ENCODE data around the gene ADAM17.

- TF ChIP-seq, protein P1, sequence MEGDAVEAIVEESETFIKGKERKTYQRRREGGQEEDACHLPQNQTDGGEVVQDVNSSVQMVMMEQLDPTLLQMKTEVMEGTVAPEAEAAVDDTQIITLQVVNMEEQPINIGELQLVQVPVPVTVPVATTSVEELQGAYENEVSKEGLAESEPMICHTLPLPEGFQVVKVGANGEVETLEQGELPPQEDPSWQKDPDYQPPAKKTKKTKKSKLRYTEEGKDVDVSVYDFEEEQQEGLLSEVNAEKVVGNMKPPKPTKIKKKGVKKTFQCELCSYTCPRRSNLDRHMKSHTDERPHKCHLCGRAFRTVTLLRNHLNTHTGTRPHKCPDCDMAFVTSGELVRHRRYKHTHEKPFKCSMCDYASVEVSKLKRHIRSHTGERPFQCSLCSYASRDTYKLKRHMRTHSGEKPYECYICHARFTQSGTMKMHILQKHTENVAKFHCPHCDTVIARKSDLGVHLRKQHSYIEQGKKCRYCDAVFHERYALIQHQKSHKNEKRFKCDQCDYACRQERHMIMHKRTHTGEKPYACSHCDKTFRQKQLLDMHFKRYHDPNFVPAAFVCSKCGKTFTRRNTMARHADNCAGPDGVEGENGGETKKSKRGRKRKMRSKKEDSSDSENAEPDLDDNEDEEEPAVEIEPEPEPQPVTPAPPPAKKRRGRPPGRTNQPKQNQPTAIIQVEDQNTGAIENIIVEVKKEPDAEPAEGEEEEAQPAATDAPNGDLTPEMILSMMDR (IDR thresholded peaks at IDR 0.05) = no peak
- no peak for TF ChIP-seq POLR2A (IDR thresholded peaks at IDR 0.05)
Observed at GRCh38 chr2:9490789-9491188, 64.8 kb downstream of the ADAM17 start.
